WERI-Rb-1 (cell line): ENCODE results near the gene GTF3C2.

ENCODE experiments used
- DNase-seq: peaks from one replicate; pipeline ENCODE4 v3.0.0-alpha.2; 2020
- H3K27ac ChIP-seq: fragments of 250-450 bp; sonication (Bioruptor Pico); 2 replicates; pipeline ENCODE4 v1.5.1; 2020; ENCODE audit warnings: mild to moderate bottlenecking, moderate library complexity
- H3K27me3 ChIP-seq: fragments of 250-450 bp; sonication (Bioruptor Pico); 2 replicates; pipeline ENCODE4 v1.5.1; 2021; ENCODE audit warnings: mild to moderate bottlenecking, low read depth, moderate library complexity; ENCODE audit not compliant: insufficient read depth, severe bottlenecking
- H3K36me3 ChIP-seq: fragments of 250-450 bp; sonication (Bioruptor Pico); 2 replicates; pipeline ENCODE4 v1.5.1; 2020; ENCODE audit warnings: mild to moderate bottlenecking, moderate library complexity
- H3K4me3 ChIP-seq: 2 replicates; pipeline ENCODE4 v1.5.1; 2011; ENCODE audit warnings: low read depth, mild to moderate bottlenecking, control low read depth, low read length
- H3K9me3 ChIP-seq: fragments of 250-450 bp; sonication (Bioruptor Pico); 2 replicates; pipeline ENCODE4 v1.5.1; 2021; ENCODE audit warnings: mild to moderate bottlenecking, moderate library complexity; ENCODE audit not compliant: severe bottlenecking
- CTCF ChIP-seq: IDR thresholded peaks from 2 replicates; pipeline ENCODE4 v1.5.1; 2011; ENCODE audit warnings: low read depth, mild to moderate bottlenecking, control low read depth, inconsistent platforms, low read length

Gene GTF3C2

GRCh38 chr2:27381577-27382181 is 25.1 kb upstream of the GTF3C2 start:
- Histone ChIP-seq H3K9me3 (no peaks in the 10 kb centered on the region), H3K27me3 (no peaks in the 10 kb centered on the region), H3K36me3 (peaks cover 89% of the 10 kb centered on the region), H3K27ac (peak overlapping the region; percentile 86), H3K4me3 (peak overlapping the region; percentile 79; the same call in 1 of the 2 replicates)
- no peak for TF ChIP-seq CTCF
- peak; percentile 91 for DNase-seq

- H3K27ac ChIP-seq, result peak within 1 kb of the TSS; percentile 86
- peak; percentile 97 for DNase-seq
- TF ChIP-seq CTCF, result no peak
- H3K4me3 ChIP-seq, result peak within 1 kb of the TSS; percentile 79
- no peaks in the 10 kb centered on the region for H3K27me3 ChIP-seq
- H3K36me3 ChIP-seq, result peaks cover 89% of the 10 kb centered on the region
- H3K9me3 ChIP-seq, result no peaks in the 10 kb centered on the region
These were observed 24.3 kb upstream of the GTF3C2 start, which contains the start of gene ZNF513 for GRCh38 chr2:27380626-27381545. Gene ZNF513 (minus strand): TSS chr2:27380734. CDS start chr2:27380526, 208 bp downstream.

- Histone ChIP-seq H3K27ac (peak overlapping the region; percentile 86), H3K4me3 (peak overlapping the region; percentile 79), H3K27me3 (no peaks in the 10 kb centered on the region), H3K36me3 (peaks cover 89% of the 10 kb centered on the region), H3K9me3 (no peaks in the 10 kb centered on the region)
- TF ChIP-seq CTCF, result no peak
- DNase-seq, result no peak
These were observed 23.5 kb upstream of the GTF3C2 start for GRCh38 chr2:27379836-27380625.

- no peak for TF ChIP-seq CTCF
- Histone ChIP-seq H3K36me3 (peaks cover 89% of the 10 kb centered on the region), H3K27me3 (no peaks in the 10 kb centered on the region), H3K27ac (peak overlapping the region; percentile 86), H3K4me3 (peak overlapping the region; percentile 79), H3K9me3 (no peaks in the 10 kb centered on the region)
- no peak for DNase-seq
These were observed 22.8 kb upstream of the GTF3C2 start for GRCh38 chr2:27379383-27379835.

GRCh38 chr2:27378809-27379290 is 22.3 kb upstream of the GTF3C2 start:
- peak overlapping the region; percentile 86; the same call in 1 of the 2 replicates for H3K27ac ChIP-seq
- no peak for TF ChIP-seq CTCF
- no peak for DNase-seq
- no peaks in the 10 kb centered on the region for H3K9me3 ChIP-seq
- H3K27me3 ChIP-seq, result no peaks in the 10 kb centered on the region
- peaks cover 87% of the 10 kb centered on the region for H3K36me3 ChIP-seq
- H3K4me3 ChIP-seq, result peak overlapping the region; percentile 79; the same call in 1 of the 2 replicates
